Activated CD8-positive, alpha-beta T cell treated with anti-CD3 and anti-CD28 coated beads for 36 hours (primary cell): ENCODE data around the gene POLR3GL. TPM values are rescaled to one million over a fixed set of nuclear protein-coding genes. Genes with fewer than 3 reads are reported as not detected.
"Not testable (repeated sequence)": the region's sequence is repeated elsewhere in the genome, so short reads cannot be mapped to it uniquely, and the experiment has no call there.

Experiments used
- ATAC-seq: fragments of 200-7000 bp; cut with Tn5 transposase; one replicate; pipeline ENCODE4 v1.10.0; 2021; ENCODE audit warnings: mild to moderate bottlenecking, moderate library complexity
- CTCF ChIA-PET: fragments of 350-600 bp; sonication (Branson Sonifier 250); formaldehyde crosslinking; loops from one replicate; lab custom pipeline; 2021; ENCODE audit warnings: antibody characterized with exemption; lab: Charles Lee
- POLR2A ChIA-PET: fragments of 350-600 bp; sonication (Branson Sonifier 250); formaldehyde crosslinking; loops from one replicate; lab custom pipeline; 2021; ENCODE audit warnings: antibody characterized with exemption; lab: Charles Lee
- DNase-seq: peaks from one replicate; pipeline ENCODE4 v3.0.0-alpha.2; 2020
- H3K27ac Mint-ChIP-seq: one replicate; pipeline ENCODE4 v1.8.0; 2021; ENCODE audit warnings: mild to moderate bottlenecking, mixed read lengths
- H3K27me3 Mint-ChIP-seq: one replicate; pipeline ENCODE4 v1.8.0; 2021; ENCODE audit warnings: mixed read lengths
- H3K36me3 Mint-ChIP-seq: one replicate; pipeline ENCODE4 v1.8.0; 2021; ENCODE audit warnings: low read depth, mixed read lengths
- H3K4me1 Mint-ChIP-seq: one replicate; pipeline ENCODE4 v1.8.0; 2021; ENCODE audit warnings: low read depth, mixed read lengths
- H3K4me3 Mint-ChIP-seq: one replicate; pipeline ENCODE4 v1.8.0; 2021; ENCODE audit warnings: mild to moderate bottlenecking, moderate library complexity, mixed read lengths
- H3K9me3 Mint-ChIP-seq: one replicate; pipeline ENCODE4 v1.8.0; 2021; ENCODE audit warnings: mixed read lengths
- CTCF ChIP-seq: fragments of 200-600 bp; IDR thresholded peaks from one replicate; pipeline ENCODE4 v1.8.0; 2022; ENCODE audit warnings: antibody characterized with exemption, mild to moderate bottlenecking
- intact Hi-C: fragments of 100-400 bp; cut with micrococcal nuclease; formaldehyde crosslinking; loops from one replicate; pipeline ENCODE4 v1.10.0; 2022
- total RNA-seq, 2 experiments: library from RNA; stranded (reverse); gene quantifications; one replicate each; pipeline ENCODE4 v1.2.3, GENCODE V29; 2021

Gene POLR3GL
- total RNA-seq, 2 experiments from 2014 or later = 22.3 to 23.3 TPM

GRCh38 chr1:146021050-146021445 is 56.6 kb downstream of the POLR3GL start:
- Mint-ChIP-seq H3K4me1 (peaks cover 7% of the 10 kb centered on the region), H3K27me3 (peaks cover 40% of the 10 kb centered on the region), H3K27ac (no peak overlapping the region), H3K36me3 (no peaks in the 10 kb centered on the region), H3K4me3 (no peak overlapping the region), H3K9me3 (no peaks in the 10 kb centered on the region)
- DNase-seq = no peak
- no peak for ATAC-seq
- ChIA-PET CTCF (interaction anchor here (1.7 to 3.7 kb wide), 4 partner anchors 11 to 174 kb away, joined by 5 to 32 read pairs (median 11); no protein-coding TSS in a partner anchor), POLR2A (interaction anchor here (0.6 to 1.4 kb wide), 4 partner anchors 16 to 162 kb away, joined by 3 to 5 read pairs (median 3); partner anchors contain the start of gene PIAS3)
- TF ChIP-seq CTCF = no peak
- intact Hi-C loops = no loop called here

- Mint-ChIP-seq H3K27ac (no peak within 1 kb of the TSS), H3K4me3 (no peak within 1 kb of the TSS), H3K9me3 (no peaks in the 10 kb centered on the region), H3K4me1 (peaks cover 7% of the 10 kb centered on the region), H3K27me3 (peaks cover 40% of the 10 kb centered on the region), H3K36me3 (no peaks in the 10 kb centered on the region)
- ChIA-PET CTCF (interaction anchor here (0.6 to 3.7 kb wide), 9 partner anchors 10 to 263 kb away, joined by 3 to 32 read pairs (median 4); no protein-coding TSS in a partner anchor), POLR2A (interaction anchor here (0.6 to 1.4 kb wide), 5 partner anchors 10 to 163 kb away, joined by 3 to 4 read pairs (median 3); partner anchors contain the start of genes ANKRD34A, PIAS3 and POLR3GL)
- ATAC-seq (no peak), DNase-seq (no peak)
- intact Hi-C loops = no loop called here
- no peak for TF ChIP-seq CTCF
Observed at GRCh38 chr1:146021622-146022402, 57.3 kb downstream of the POLR3GL start, which contains the start of gene HJV. Gene HJV (minus strand): TSS chr1:146021735. CDS start chr1:146020231, 1,504 bp downstream.

GRCh38 chr1:146022403-146023127 is 58.1 kb downstream of the POLR3GL start:
- H3K4me3 Mint-ChIP-seq = no peak overlapping the region
- no peak overlapping the region for H3K27ac Mint-ChIP-seq
- peaks cover 7% of the 10 kb centered on the region for H3K4me1 Mint-ChIP-seq
- POLR2A ChIA-PET = interaction anchor here (0.7 to 1.4 kb wide), 3 partner anchors 10 to 163 kb away, joined by 3 to 4 read pairs (median 3); partner anchors contain the start of genes ANKRD34A, PIAS3 and POLR3GL
- H3K27me3 Mint-ChIP-seq = peaks cover 39% of the 10 kb centered on the region
- ATAC-seq (no peak), DNase-seq (no peak)
- no peak for TF ChIP-seq CTCF
- H3K9me3 Mint-ChIP-seq = no peaks in the 10 kb centered on the region
- no peaks in the 10 kb centered on the region for H3K36me3 Mint-ChIP-seq
- intact Hi-C loops = no loop called here
- CTCF ChIA-PET = interaction anchor here (0.6 to 3.7 kb wide), 8 partner anchors 10 to 264 kb away, joined by 3 to 32 read pairs (median 4); no protein-coding TSS in a partner anchor

DNA sequence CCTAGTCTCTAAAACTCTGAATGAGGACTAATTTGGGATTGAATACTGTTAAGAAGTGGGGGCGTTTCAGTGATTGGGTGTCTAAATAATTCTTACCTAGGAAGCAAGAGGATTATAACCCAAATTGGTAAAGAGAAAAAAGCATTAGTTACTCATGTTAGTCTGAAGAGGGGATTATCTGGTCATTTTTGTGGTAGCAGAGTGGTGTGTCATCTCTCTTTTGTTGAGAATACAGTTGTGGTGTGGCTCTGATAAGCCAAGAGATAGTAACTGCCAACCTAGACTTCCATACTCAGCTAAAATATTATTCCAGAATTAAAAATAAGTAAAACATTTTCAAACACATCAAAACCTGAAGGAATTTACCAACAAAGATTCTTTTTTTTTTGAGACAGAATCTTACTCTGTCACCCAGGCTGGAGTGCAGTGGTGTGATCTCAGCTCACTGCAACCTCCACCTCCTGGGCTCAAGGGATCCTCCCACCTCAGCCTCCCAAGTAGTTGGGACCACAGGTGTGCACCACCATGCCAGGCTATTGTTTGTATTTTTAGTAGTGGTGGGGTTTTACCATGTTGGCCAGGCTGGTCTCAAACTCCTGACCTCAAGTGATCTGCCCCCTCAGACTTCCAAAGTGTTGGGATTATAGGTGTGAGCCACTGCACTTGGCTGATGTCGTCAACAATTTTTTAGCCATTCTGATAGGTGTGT is 61.5 kb downstream of the POLR3GL start:
- H3K4me1 Mint-ChIP-seq, H3K9me3 Mint-ChIP-seq, DNase-seq, H3K27ac Mint-ChIP-seq, ATAC-seq, H3K4me3 Mint-ChIP-seq, intact Hi-C loops, H3K36me3 Mint-ChIP-seq: not testable (repeated sequence)
- H3K27me3 Mint-ChIP-seq = peaks cover 16% of the 10 kb centered on the region
- CTCF ChIA-PET = interaction anchor here (0.7 to 1.8 kb wide), 5 partner anchors 9 to 179 kb away, joined by 3 to 5 read pairs (median 3); no protein-coding TSS in a partner anchor
- POLR2A ChIA-PET = interaction anchor here (0.9 kb wide), 1 partner anchor 8 kb away, joined by 3 read pairs; no protein-coding TSS in a partner anchor

DNA sequence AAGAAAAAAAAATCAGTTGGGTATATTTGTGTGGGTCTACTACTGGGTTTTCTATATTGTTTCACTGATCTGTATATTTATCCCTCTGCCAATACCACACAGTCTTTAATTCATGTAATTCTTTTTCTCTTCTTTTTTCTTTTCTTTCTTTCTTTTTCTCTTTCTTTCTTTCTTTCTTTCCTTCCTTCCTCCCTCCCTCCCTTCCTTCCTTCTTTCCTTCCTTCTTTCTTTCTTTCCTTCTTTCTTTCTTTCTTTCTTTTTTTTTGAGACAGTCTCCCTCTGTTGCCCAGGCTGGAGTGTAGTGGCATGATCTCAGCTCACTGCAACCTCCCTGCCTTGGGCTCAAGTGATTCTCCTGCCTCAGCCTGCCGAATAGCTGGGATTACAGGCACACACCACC is 62.2 kb downstream of the POLR3GL start:
- ATAC-seq, DNase-seq, H3K27ac Mint-ChIP-seq, H3K4me3 Mint-ChIP-seq, POLR2A ChIA-PET, H3K9me3 Mint-ChIP-seq, intact Hi-C loops, H3K36me3 Mint-ChIP-seq, H3K4me1 Mint-ChIP-seq: not testable (repeated sequence)
- peaks cover 13% of the 10 kb centered on the region for H3K27me3 Mint-ChIP-seq
- CTCF ChIA-PET = interaction anchor here (1.1 to 1.8 kb wide), 3 partner anchors 8 to 180 kb away, joined by 3 to 5 read pairs (median 4); no protein-coding TSS in a partner anchor

Other genes with a start within 250 kb of the POLR3GL start
- gene CD160, start 245.2 kb upstream of the POLR3GL start, total RNA-seq = 10 to 100 TPM; 13.6 to 16.9 TPM
- 10 to 100 TPM; 12.6 to 13.1 TPM for gene RNF115, start 140.6 kb upstream of the POLR3GL start, total RNA-seq
- gene POLR3C, start 140.5 kb upstream of the POLR3GL start, total RNA-seq = 10 to 100 TPM; 38.2 to 39.4 TPM
- 1 to 10 TPM; 3.0 to 3.3 TPM for gene NUDT17, start 119.1 kb upstream of the POLR3GL start, total RNA-seq
- 10 to 100 TPM; 17.9 to 18.9 TPM for gene PIAS3, start 105.6 kb upstream of the POLR3GL start, total RNA-seq
- under 1 TPM; 0.54 to 0.59 TPM for gene ANKRD35, start 78.8 kb upstream of the POLR3GL start, total RNA-seq
- gene ITGA10, start 54.6 kb upstream of the POLR3GL start, total RNA-seq = 1 to 10 TPM; 1.3 to 1.4 TPM
- 10 to 100 TPM; 25.8 to 26.3 TPM for gene PEX11B, start 46.0 kb upstream of the POLR3GL start, total RNA-seq
- gene RBM8A, start 37.2 kb upstream of the POLR3GL start, total RNA-seq = 100 to 1,000 TPM; 261 to 269 TPM
- 10 to 100 TPM; 41.5 to 43.6 TPM for gene LIX1L, start 6.7 kb upstream of the POLR3GL start, total RNA-seq
- gene ANKRD34A, start 115 bp upstream of the POLR3GL start, total RNA-seq = 1 to 10 TPM; 6.6 to 7.7 TPM
- 100 to 1,000 TPM; 130 to 134 TPM for gene TXNIP, start 31.9 kb downstream of the POLR3GL start, total RNA-seq
- not detected for gene HJV, start 57.0 kb downstream of the POLR3GL start, total RNA-seq
- 1 to 10 TPM; 1.5 to 1.6 TPM for gene NBPF10, start 180.1 kb downstream of the POLR3GL start, total RNA-seq